Measurements from ENCODE around the gene SUSD4. TPM values are rescaled to one million over a fixed set of nuclear protein-coding genes. Genes with fewer than 3 reads are reported as not detected.

Gene SUSD4
- total RNA-seq, 5 donors from 2014 or later (not counting 1 experiment from before 2014, with no cell fraction given): 1.3 to 16.7 (median 6.4) TPM

GRCh38 chr1:223349241-223349640 lies 14.7 kb downstream of the SUSD4 start:
- Histone ChIP-seq H3K4me1 (ENCODE audit: control insufficient read depth in 1 of 2, extremely low read depth in 1 of 2, insufficient read depth in 2 of 2, low read length in 2 of 2) (peaks cover 0 to 2% of the 10 kb centered on the region in 2 experiments), H3K36me3 (ENCODE audit: control insufficient read depth in 2 of 2, extremely low read depth in 1 of 2, insufficient read depth in 1 of 2, low read length in 1 of 2) (no peaks in the 10 kb centered on the region), H3K27me3 (replicated peaks in 1 of 2; ENCODE audit: control insufficient read depth in 2 of 2, extremely low read depth in 1 of 2, insufficient read depth in 2 of 2, low read length in 1 of 2) (peaks cover 0 to 9% of the 10 kb centered on the region in 2 experiments), H3K27ac (ENCODE audit: low read length) (no peak overlapping the region), H3K4me3 (ENCODE audit: control insufficient read depth in 1 of 2, extremely low read depth in 1 of 2, low read length in 1 of 2) (no peak overlapping the region), H3K9me3 (no peaks in the 10 kb centered on the region)
- DNase-seq (no peak), ATAC-seq (replicated peaks in 1 of 4) (no peak)
- Mint-ChIP-seq H3K4me1 (peaks cover 0 to 12% (median 7%) of the 10 kb centered on the region in 3 donors), H3K27me3 (peaks cover 0 to 4% of the 10 kb centered on the region in 2 donors), H3K9me3 (no peaks in the 10 kb centered on the region), H3K36me3 (peaks cover 7% of the 10 kb centered on the region), H3K27ac (no peak overlapping the region), H3K4me3 (no peak overlapping the region)
- POLR2A ChIA-PET: no interaction called here
- CTCF ChIA-PET: interaction anchor here in 1 of 2 donors (1.2 kb wide), 1 partner anchor 14 kb away, joined by 3 read pairs; the partner anchor contains the start of gene SUSD4
- 86% methylated on average over 2 of the region's 3 CpGs for WGBS (ENCODE audit: insufficient coverage)

GRCh38 chr1:223348439-223348838 lies 15.5 kb downstream of the SUSD4 start:
- Histone ChIP-seq H3K4me3 (ENCODE audit: control insufficient read depth in 1 of 2, extremely low read depth in 1 of 2, low read length in 1 of 2) (no peak overlapping the region), H3K4me1 (ENCODE audit: control insufficient read depth in 1 of 2, extremely low read depth in 1 of 2, insufficient read depth in 2 of 2, low read length in 2 of 2) (peaks cover 0 to 2% of the 10 kb centered on the region in 2 experiments), H3K36me3 (ENCODE audit: control insufficient read depth in 2 of 2, extremely low read depth in 1 of 2, insufficient read depth in 1 of 2, low read length in 1 of 2) (no peaks in the 10 kb centered on the region), H3K9me3 (no peaks in the 10 kb centered on the region), H3K27ac (ENCODE audit: low read length) (no peak overlapping the region), H3K27me3 (replicated peaks in 1 of 2; ENCODE audit: control insufficient read depth in 2 of 2, extremely low read depth in 1 of 2, insufficient read depth in 2 of 2, low read length in 1 of 2) (peaks cover 0 to 9% of the 10 kb centered on the region in 2 experiments)
- 67% methylated on average over 1 of the region's 2 CpGs for WGBS (ENCODE audit: insufficient coverage)
- Mint-ChIP-seq H3K27me3 (no peaks in the 10 kb centered on the region), H3K4me1 (peaks cover 0 to 12% (median 7%) of the 10 kb centered on the region in 3 donors), H3K36me3 (peaks cover 7% of the 10 kb centered on the region), H3K4me3 (no peak overlapping the region), H3K27ac (no peak overlapping the region), H3K9me3 (no peaks in the 10 kb centered on the region)
- ChIA-PET POLR2A (no interaction called here), CTCF (interaction anchor here in 1 of 2 donors (1.2 kb wide), 1 partner anchor 15 kb away, joined by 3 read pairs; the partner anchor contains the start of gene SUSD4)
- DNase-seq (no peak), ATAC-seq (replicated peaks in 1 of 4) (no peak)

- Histone ChIP-seq H3K4me1 (ENCODE audit: control insufficient read depth in 1 of 2, extremely low read depth in 1 of 2, insufficient read depth in 2 of 2, low read length in 2 of 2) (peaks cover 0 to 2% of the 10 kb centered on the region in 2 experiments), H3K4me3 (ENCODE audit: control insufficient read depth in 1 of 2, extremely low read depth in 1 of 2, low read length in 1 of 2) (no peak overlapping the region), H3K36me3 (ENCODE audit: control insufficient read depth in 2 of 2, extremely low read depth in 1 of 2, insufficient read depth in 1 of 2, low read length in 1 of 2) (no peaks in the 10 kb centered on the region), H3K9me3 (no peaks in the 10 kb centered on the region), H3K27me3 (replicated peaks in 1 of 2; ENCODE audit: control insufficient read depth in 2 of 2, extremely low read depth in 1 of 2, insufficient read depth in 2 of 2, low read length in 1 of 2) (peaks cover 0 to 4% of the 10 kb centered on the region in 2 experiments), H3K27ac (ENCODE audit: low read length) (no peak overlapping the region)
- no peaks in the 10 kb centered on the region for H3K27me3 Mint-ChIP-seq
- no peak overlapping the region for H3K27ac Mint-ChIP-seq
- no peak for ATAC-seq (replicated peaks in 1 of 4)
- ChIA-PET POLR2A (no interaction called here), CTCF (no interaction called here)
- DNase-seq: no peak
- H3K36me3 Mint-ChIP-seq: peaks cover 7% of the 10 kb centered on the region
- H3K4me3 Mint-ChIP-seq: no peak overlapping the region
- WGBS (ENCODE audit: insufficient coverage): no CpG with 5 or more reads among the region's 4 CpGs
- H3K4me1 Mint-ChIP-seq: peaks cover 0 to 12% (median 7%) of the 10 kb centered on the region in 3 donors
- no peaks in the 10 kb centered on the region for H3K9me3 Mint-ChIP-seq
These were observed 16.4 kb downstream of the SUSD4 start for GRCh38 chr1:223347583-223347982.

GRCh38 chr1:223346311-223346710 lies 17.7 kb downstream of the SUSD4 start:
- no peaks in the 10 kb centered on the region for H3K27me3 ChIP-seq (replicated peaks in 1 of 2; ENCODE audit: control insufficient read depth in 2 of 2, extremely low read depth in 1 of 2, insufficient read depth in 2 of 2, low read length in 1 of 2)
- DNase-seq (no peak), ATAC-seq (replicated peaks in 1 of 4) (no peak)
- ChIA-PET POLR2A (no interaction called here), CTCF (no interaction called here)
- H3K4me3 Mint-ChIP-seq: no peak overlapping the region
- no peak overlapping the region for H3K4me3 ChIP-seq (ENCODE audit: control insufficient read depth in 1 of 2, extremely low read depth in 1 of 2, low read length in 1 of 2)
- no CpG with 5 or more reads among the region's 4 CpGs for WGBS (ENCODE audit: insufficient coverage)
- H3K27ac ChIP-seq (ENCODE audit: low read length): no peak overlapping the region
- no peaks in the 10 kb centered on the region for H3K9me3 Mint-ChIP-seq
- H3K4me1 Mint-ChIP-seq: peaks cover 0 to 10% (median 7%) of the 10 kb centered on the region in 3 donors
- peaks cover 7% of the 10 kb centered on the region for H3K36me3 Mint-ChIP-seq
- H3K27me3 Mint-ChIP-seq: no peaks in the 10 kb centered on the region
- H3K27ac Mint-ChIP-seq: no peak overlapping the region
- H3K9me3 ChIP-seq: no peaks in the 10 kb centered on the region
- H3K36me3 ChIP-seq (ENCODE audit: control insufficient read depth in 2 of 2, extremely low read depth in 1 of 2, insufficient read depth in 1 of 2, low read length in 1 of 2): no peaks in the 10 kb centered on the region
- peaks cover 0 to 2% of the 10 kb centered on the region in 2 experiments for H3K4me1 ChIP-seq (ENCODE audit: control insufficient read depth in 1 of 2, extremely low read depth in 1 of 2, insufficient read depth in 2 of 2, low read length in 2 of 2)

GRCh38 chr1:223345720-223346119 lies 18.3 kb downstream of the SUSD4 start:
- ATAC-seq (replicated peaks in 1 of 4) (no peak), DNase-seq (no peak)
- ChIA-PET CTCF (no interaction called here), POLR2A (no interaction called here)
- H3K27me3 Mint-ChIP-seq: no peaks in the 10 kb centered on the region
- Histone ChIP-seq H3K27ac (ENCODE audit: low read length) (no peak overlapping the region), H3K4me1 (ENCODE audit: control insufficient read depth in 1 of 2, extremely low read depth in 1 of 2, insufficient read depth in 2 of 2, low read length in 2 of 2) (peaks cover 0 to 2% of the 10 kb centered on the region in 2 experiments), H3K9me3 (no peaks in the 10 kb centered on the region), H3K4me3 (ENCODE audit: control insufficient read depth in 1 of 2, extremely low read depth in 1 of 2, low read length in 1 of 2) (no peak overlapping the region), H3K36me3 (ENCODE audit: control insufficient read depth in 2 of 2, extremely low read depth in 1 of 2, insufficient read depth in 1 of 2, low read length in 1 of 2) (no peaks in the 10 kb centered on the region), H3K27me3 (replicated peaks in 1 of 2; ENCODE audit: control insufficient read depth in 2 of 2, extremely low read depth in 1 of 2, insufficient read depth in 2 of 2, low read length in 1 of 2) (no peaks in the 10 kb centered on the region)
- H3K27ac Mint-ChIP-seq: no peak overlapping the region
- H3K4me3 Mint-ChIP-seq: no peak overlapping the region
- H3K9me3 Mint-ChIP-seq: no peaks in the 10 kb centered on the region
- peaks cover 7% of the 10 kb centered on the region for H3K36me3 Mint-ChIP-seq
- H3K4me1 Mint-ChIP-seq: peaks cover 0 to 10% (median 7%) of the 10 kb centered on the region in 3 donors
- WGBS (ENCODE audit: insufficient coverage): 83% methylated on average over 4 of the region's 4 CpGs

GRCh38 chr1:223344491-223344890 lies 19.5 kb downstream of the SUSD4 start:
- Histone ChIP-seq H3K36me3 (ENCODE audit: control insufficient read depth in 2 of 2, extremely low read depth in 1 of 2, insufficient read depth in 1 of 2, low read length in 1 of 2) (no peaks in the 10 kb centered on the region), H3K4me1 (ENCODE audit: control insufficient read depth in 1 of 2, extremely low read depth in 1 of 2, insufficient read depth in 2 of 2, low read length in 2 of 2) (peaks cover 0 to 2% of the 10 kb centered on the region in 2 experiments), H3K27me3 (replicated peaks in 1 of 2; ENCODE audit: control insufficient read depth in 2 of 2, extremely low read depth in 1 of 2, insufficient read depth in 2 of 2, low read length in 1 of 2) (no peaks in the 10 kb centered on the region), H3K4me3 (ENCODE audit: control insufficient read depth in 1 of 2, extremely low read depth in 1 of 2, low read length in 1 of 2) (no peak overlapping the region), H3K9me3 (no peaks in the 10 kb centered on the region), H3K27ac (ENCODE audit: low read length) (no peak overlapping the region)
- CTCF ChIA-PET: no interaction called here
- Mint-ChIP-seq H3K27ac (no peak overlapping the region), H3K9me3 (no peaks in the 10 kb centered on the region), H3K4me1 (peaks cover 0 to 8% (median 7%) of the 10 kb centered on the region in 3 donors), H3K27me3 (no peaks in the 10 kb centered on the region), H3K4me3 (no peak overlapping the region), H3K36me3 (peaks cover 7% of the 10 kb centered on the region)
- DNase-seq: no peak
- 92% methylated on average over 4 of the region's 6 CpGs for WGBS (ENCODE audit: insufficient coverage)
- POLR2A ChIA-PET: no interaction called here
- no peak for ATAC-seq (replicated peaks in 1 of 4)

GRCh38 chr1:223343692-223344091 lies 20.3 kb downstream of the SUSD4 start:
- H3K36me3 Mint-ChIP-seq: peaks cover 7% of the 10 kb centered on the region
- no peak for ATAC-seq (replicated peaks in 1 of 4)
- Histone ChIP-seq H3K4me1 (ENCODE audit: control insufficient read depth in 1 of 2, extremely low read depth in 1 of 2, insufficient read depth in 2 of 2, low read length in 2 of 2) (peaks cover 0 to 2% of the 10 kb centered on the region in 2 experiments), H3K9me3 (no peaks in the 10 kb centered on the region), H3K4me3 (ENCODE audit: control insufficient read depth in 1 of 2, extremely low read depth in 1 of 2, low read length in 1 of 2) (no peak overlapping the region), H3K27ac (ENCODE audit: low read length) (no peak overlapping the region), H3K36me3 (ENCODE audit: control insufficient read depth in 2 of 2, extremely low read depth in 1 of 2, insufficient read depth in 1 of 2, low read length in 1 of 2) (no peaks in the 10 kb centered on the region), H3K27me3 (replicated peaks in 1 of 2; ENCODE audit: control insufficient read depth in 2 of 2, extremely low read depth in 1 of 2, insufficient read depth in 2 of 2, low read length in 1 of 2) (no peaks in the 10 kb centered on the region)
- POLR2A ChIA-PET: no interaction called here
- H3K27me3 Mint-ChIP-seq: no peaks in the 10 kb centered on the region
- no peaks in the 10 kb centered on the region for H3K9me3 Mint-ChIP-seq
- no peak overlapping the region for H3K4me3 Mint-ChIP-seq
- peaks cover 0 to 7% (median 5%) of the 10 kb centered on the region in 3 donors for H3K4me1 Mint-ChIP-seq
- CTCF ChIA-PET: no interaction called here
- no peak for DNase-seq
- no peak overlapping the region for H3K27ac Mint-ChIP-seq
- WGBS (ENCODE audit: insufficient coverage): 75% methylated on average over 1 of the region's 3 CpGs
